Measurements from ENCODE around the gene PSMD11.
"Not testable (repeated sequence)": the region's sequence is repeated elsewhere in the genome, so short reads cannot be mapped to it uniquely, and the experiment has no call there.

PSMD11 gene

GRCh38 chr17:32444301-32445073 is at the start of gene PSMD11:
Gene PSMD11 (plus strand): TSS chr17:32444510. CDS start chr17:32444524, 14 bp downstream.
- no peaks in the 10 kb centered on the region for H3K9me3 Mint-ChIP-seq

GRCh38 chr17:32396343-32396742 is 48.0 kb upstream of the PSMD11 start:
- Mint-ChIP-seq H3K9me3 (no peaks in the 10 kb centered on the region), H3K4me1 (ENCODE audit: low read depth) (no peaks in the 10 kb centered on the region), H3K27ac (no peak overlapping the region), H3K27me3 (no peaks in the 10 kb centered on the region), H3K4me3 (no peak overlapping the region), H3K36me3 (ENCODE audit: low read depth) (peaks cover 9% of the 10 kb centered on the region)

More at GRCh38 chr17:32444301-32445073, at the start of gene PSMD11:
- Mint-ChIP-seq H3K27ac (peak within 1 kb of the TSS; percentile 86), H3K36me3 (ENCODE audit: low read depth) (peaks cover 38% of the 10 kb centered on the region), H3K4me3 (peak within 1 kb of the TSS; percentile 86), H3K27me3 (peaks cover 8% of the 10 kb centered on the region), H3K4me1 (ENCODE audit: low read depth) (peaks cover 46% of the 10 kb centered on the region)

GRCh38 chr17:32398946-32399345 is 45.4 kb upstream of the PSMD11 start:
- H3K9me3 Mint-ChIP-seq: no peaks in the 10 kb centered on the region
- H3K36me3 Mint-ChIP-seq (ENCODE audit: low read depth): peaks cover 4% of the 10 kb centered on the region
- H3K4me1 Mint-ChIP-seq (ENCODE audit: low read depth): no peaks in the 10 kb centered on the region
- no peaks in the 10 kb centered on the region for H3K27me3 Mint-ChIP-seq
- H3K4me3 Mint-ChIP-seq: no peak overlapping the region
- H3K27ac Mint-ChIP-seq: no peak overlapping the region

DNA sequence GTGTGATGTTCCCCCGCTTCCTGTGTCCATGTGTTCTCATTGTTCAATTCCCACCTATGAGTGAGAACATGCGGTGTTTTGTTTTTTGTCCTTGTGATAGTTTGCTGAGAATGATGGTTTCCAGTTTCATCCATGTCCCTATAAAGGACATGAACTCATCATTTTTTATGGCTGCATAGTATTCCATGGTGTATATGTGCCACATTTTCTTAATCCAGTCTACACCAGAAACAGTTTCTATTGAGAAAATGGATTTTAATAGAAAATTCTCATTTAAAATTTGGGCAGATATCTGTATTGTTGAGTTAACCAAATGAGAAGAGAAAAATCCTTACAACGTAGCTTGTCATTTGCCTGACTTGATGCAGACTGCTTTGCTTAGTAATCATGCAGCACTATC is 34.2 kb upstream of the PSMD11 start:
- H3K4me1 Mint-ChIP-seq (ENCODE audit: low read depth); H3K4me3 Mint-ChIP-seq; H3K9me3 Mint-ChIP-seq; H3K27ac Mint-ChIP-seq; H3K36me3 Mint-ChIP-seq (ENCODE audit: low read depth); H3K27me3 Mint-ChIP-seq: not testable (repeated sequence)

- Mint-ChIP-seq H3K4me1 (ENCODE audit: low read depth) (no peaks in the 10 kb centered on the region), H3K9me3 (peaks cover 18% of the 10 kb centered on the region), H3K27me3 (no peaks in the 10 kb centered on the region), H3K36me3 (ENCODE audit: low read depth) (peaks cover 17% of the 10 kb centered on the region), H3K4me3 (no peak overlapping the region), H3K27ac (no peak overlapping the region)
Measured at GRCh38 chr17:32426894-32427293, 17.4 kb upstream of the PSMD11 start.

- H3K4me3 Mint-ChIP-seq: no peak overlapping the region
- H3K36me3 Mint-ChIP-seq (ENCODE audit: low read depth): peaks cover 17% of the 10 kb centered on the region
- H3K27ac Mint-ChIP-seq: no peak overlapping the region
- peaks cover 18% of the 10 kb centered on the region for H3K9me3 Mint-ChIP-seq
- H3K4me1 Mint-ChIP-seq (ENCODE audit: low read depth): no peaks in the 10 kb centered on the region
- no peaks in the 10 kb centered on the region for H3K27me3 Mint-ChIP-seq
Measured at GRCh38 chr17:32429598-32429997, 14.7 kb upstream of the PSMD11 start.

- H3K4me3 Mint-ChIP-seq: no peak overlapping the region
Measured at GRCh38 chr17:32440722-32441121, 3.6 kb upstream of the PSMD11 start.

GRCh38 chr17:32441886-32442285 is 2.4 kb upstream of the PSMD11 start:
- Mint-ChIP-seq H3K27me3 (peaks cover 8% of the 10 kb centered on the region), H3K27ac (no peak overlapping the region)

More at GRCh38 chr17:32440722-32441121, 3.6 kb upstream of the PSMD11 start:
- H3K9me3 Mint-ChIP-seq: no peaks in the 10 kb centered on the region
- peaks cover 25% of the 10 kb centered on the region for H3K4me1 Mint-ChIP-seq (ENCODE audit: low read depth)
- H3K27me3 Mint-ChIP-seq: peaks cover 8% of the 10 kb centered on the region
- peaks cover 8% of the 10 kb centered on the region for H3K36me3 Mint-ChIP-seq (ENCODE audit: low read depth)
- H3K27ac Mint-ChIP-seq: peak overlapping the region; percentile 36

GRCh38 chr17:32443827-32444300 is 446 bp upstream of the PSMD11 start:
- Mint-ChIP-seq H3K4me3 (peak overlapping the region; percentile 86), H3K27me3 (peaks cover 8% of the 10 kb centered on the region), H3K9me3 (no peaks in the 10 kb centered on the region), H3K27ac (peak overlapping the region; percentile 86), H3K36me3 (ENCODE audit: low read depth) (peaks cover 33% of the 10 kb centered on the region), H3K4me1 (ENCODE audit: low read depth) (peaks cover 44% of the 10 kb centered on the region)

More at GRCh38 chr17:32441886-32442285, 2.4 kb upstream of the PSMD11 start:
- Mint-ChIP-seq H3K4me1 (ENCODE audit: low read depth) (peaks cover 37% of the 10 kb centered on the region), H3K9me3 (no peaks in the 10 kb centered on the region), H3K36me3 (ENCODE audit: low read depth) (peaks cover 17% of the 10 kb centered on the region), H3K4me3 (no peak overlapping the region)

- Mint-ChIP-seq H3K27ac (peak overlapping the region; percentile 86), H3K4me1 (ENCODE audit: low read depth) (peaks cover 51% of the 10 kb centered on the region), H3K9me3 (no peaks in the 10 kb centered on the region), H3K4me3 (peak overlapping the region; percentile 86), H3K36me3 (ENCODE audit: low read depth) (peaks cover 43% of the 10 kb centered on the region), H3K27me3 (peaks cover 8% of the 10 kb centered on the region)
Measured at GRCh38 chr17:32445074-32445415, 735 bp downstream of the PSMD11 start.

DNA sequence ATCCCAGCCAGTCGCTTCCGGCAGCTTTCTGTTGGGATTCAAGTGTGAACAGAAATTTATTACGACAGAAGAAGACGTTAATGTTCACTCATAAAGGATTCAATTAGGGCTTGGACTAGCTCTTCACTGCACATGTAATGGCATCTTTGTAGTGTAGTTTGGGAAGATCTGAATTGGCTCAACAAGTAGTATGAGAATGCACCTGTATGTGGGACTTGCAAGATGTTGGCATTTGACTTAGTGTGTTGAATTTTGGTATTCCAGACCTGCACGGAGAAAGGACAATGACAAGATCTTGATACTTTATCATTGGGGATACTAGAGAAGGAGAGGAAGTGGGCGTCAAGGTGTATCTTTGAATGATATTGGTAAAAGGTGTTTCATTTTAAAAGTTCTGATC is 1.2 kb downstream of the PSMD11 start:
- Mint-ChIP-seq H3K36me3 (ENCODE audit: low read depth) (peaks cover 45% of the 10 kb centered on the region), H3K9me3 (no peaks in the 10 kb centered on the region), H3K27ac (peak overlapping the region; percentile 86), H3K4me1 (ENCODE audit: low read depth) (peaks cover 51% of the 10 kb centered on the region), H3K27me3 (peaks cover 8% of the 10 kb centered on the region), H3K4me3 (peak overlapping the region; percentile 86)

DNA sequence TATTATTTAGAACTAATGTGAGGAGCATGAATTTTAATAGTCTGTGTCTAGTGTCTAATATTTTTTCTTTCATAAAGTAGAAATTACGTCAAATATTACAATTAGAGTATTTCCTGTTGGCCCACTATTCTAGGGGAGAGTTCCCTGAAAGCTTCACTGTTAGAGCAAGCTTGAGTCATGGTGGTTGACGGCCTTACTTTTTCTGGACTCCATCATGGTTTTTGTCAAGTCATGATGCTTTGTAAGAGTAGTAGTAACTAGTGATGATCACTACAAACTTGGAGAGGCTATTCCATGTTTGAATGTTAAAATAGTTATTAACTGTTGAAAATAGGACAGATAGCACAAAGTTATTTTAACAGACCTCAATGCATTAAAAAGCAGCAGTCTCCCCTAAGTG is 1.7 kb downstream of the PSMD11 start:
- Mint-ChIP-seq H3K4me1 (ENCODE audit: low read depth) (peaks cover 48% of the 10 kb centered on the region), H3K27ac (peak overlapping the region; percentile 86)

GRCh38 chr17:32446949-32447348 is 2.6 kb downstream of the PSMD11 start:
- Mint-ChIP-seq H3K4me1 (ENCODE audit: low read depth) (peaks cover 42% of the 10 kb centered on the region), H3K4me3 (peak overlapping the region; percentile 86), H3K27me3 (peaks cover 5% of the 10 kb centered on the region), H3K27ac (peak overlapping the region; percentile 19), H3K36me3 (ENCODE audit: low read depth) (peaks cover 58% of the 10 kb centered on the region), H3K9me3 (no peaks in the 10 kb centered on the region)

More for the DNA sequence above, 1.7 kb downstream of the PSMD11 start:
- Mint-ChIP-seq H3K9me3 (no peaks in the 10 kb centered on the region), H3K4me3 (peak overlapping the region; percentile 86), H3K36me3 (ENCODE audit: low read depth) (peaks cover 50% of the 10 kb centered on the region), H3K27me3 (peaks cover 8% of the 10 kb centered on the region)

- Mint-ChIP-seq H3K27me3 (no peaks in the 10 kb centered on the region), H3K36me3 (ENCODE audit: low read depth) (peaks cover 87% of the 10 kb centered on the region), H3K9me3 (no peaks in the 10 kb centered on the region), H3K4me3 (no peak overlapping the region), H3K27ac (no peak overlapping the region), H3K4me1 (ENCODE audit: low read depth) (peaks cover 34% of the 10 kb centered on the region)
Measured at GRCh38 chr17:32449963-32450362, 5.7 kb downstream of the PSMD11 start.

DNA sequence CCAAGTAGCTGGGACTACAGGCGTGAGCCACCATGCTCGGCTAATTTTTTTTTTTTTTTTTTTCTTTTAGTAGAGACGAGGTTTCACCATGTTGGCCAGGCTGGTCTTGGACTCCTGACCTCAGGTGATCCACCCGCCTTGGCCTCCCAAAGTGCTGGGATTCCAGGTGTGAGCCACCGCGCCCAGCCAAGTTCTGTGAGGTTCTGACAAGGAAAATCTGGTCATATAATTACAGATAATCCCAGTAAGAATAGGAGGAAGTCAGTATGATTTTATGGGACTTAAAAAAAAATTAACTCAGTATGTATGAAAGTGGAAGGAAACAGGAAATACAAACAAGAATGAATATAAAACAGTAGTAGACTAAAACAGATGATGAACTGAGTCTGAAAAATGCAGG is 6.1 kb downstream of the PSMD11 start:
- Mint-ChIP-seq H3K4me1 (ENCODE audit: low read depth) (peaks cover 30% of the 10 kb centered on the region), H3K36me3 (ENCODE audit: low read depth) (peaks cover 87% of the 10 kb centered on the region), H3K27ac (peak overlapping the region; percentile 42)
- not testable (repeated sequence) for H3K4me3 Mint-ChIP-seq, H3K9me3 Mint-ChIP-seq, H3K27me3 Mint-ChIP-seq

GRCh38 chr17:32451879-32452278 is 7.6 kb downstream of the PSMD11 start:
- Mint-ChIP-seq H3K27ac (no peak overlapping the region), H3K4me3 (no peak overlapping the region), H3K27me3 (no peaks in the 10 kb centered on the region), H3K36me3 (ENCODE audit: low read depth) (peaks cover 83% of the 10 kb centered on the region), H3K4me1 (ENCODE audit: low read depth) (peaks cover 17% of the 10 kb centered on the region), H3K9me3 (no peaks in the 10 kb centered on the region)

All from stimulated activated naive CD8-positive, alpha-beta T cell treated with anti-CD3 and anti-CD28 coated beads, Interleukin-15, Interleukin-2, amounts not matched to agents 100 ng/mL and 50 ng/mL, for 24 hours (primary cell).